Left renal cortex interstitium (tissue), 4 donors: Measurements from ENCODE around the gene NCAPH2. TPM values are rescaled to one million over a fixed set of nuclear protein-coding genes. Genes with fewer than 3 reads are reported as not detected.
"Not testable (repeated sequence)": the region's sequence is repeated elsewhere in the genome, so short reads cannot be mapped to it uniquely, and the experiment has no call there.

ENCODE experiments used
- DNase-seq, 4 donors: peaks; one replicate each; pipeline ENCODE4 v3.0.0-alpha.2; 2013; ENCODE audit warnings: low read depth in 4 of 4, low spot score in 2 of 4, missing footprints in 1 of 4
- polyA plus RNA-seq, 4 donors: library from polyadenylated mRNA; unstranded; fragments of 120-200 nt; gene quantifications; one replicate each; pipeline ENCODE4 v1.2.1, GENCODE V29; 2013; ENCODE audit not compliant: insufficient read length in 4 of 4

The NCAPH2 gene
- polyA plus RNA-seq, 4 donors = 35.8 to 57.9 (median 53.3) TPM

DNA sequence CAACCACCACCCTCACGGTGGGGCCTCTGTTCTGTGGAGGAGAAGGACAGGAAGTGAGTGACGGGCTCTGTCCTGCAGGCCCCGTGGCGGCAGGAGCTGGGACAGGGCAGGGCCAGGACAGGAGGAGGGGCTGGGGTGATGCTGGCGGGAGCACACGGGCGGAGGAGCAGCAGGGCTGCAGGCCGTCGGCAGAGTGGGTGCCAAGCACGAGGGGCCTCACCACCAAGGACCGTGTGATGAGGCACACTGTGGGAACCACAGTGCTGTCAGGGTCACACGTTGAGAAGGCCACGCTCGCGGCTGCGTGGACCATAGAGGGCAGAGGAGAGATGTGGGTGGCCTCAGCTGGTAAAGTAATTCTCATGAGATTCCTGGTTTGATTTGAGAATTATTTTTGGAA is 8.9 kb downstream of the NCAPH2 start:
- no peak for DNase-seq

DNA sequence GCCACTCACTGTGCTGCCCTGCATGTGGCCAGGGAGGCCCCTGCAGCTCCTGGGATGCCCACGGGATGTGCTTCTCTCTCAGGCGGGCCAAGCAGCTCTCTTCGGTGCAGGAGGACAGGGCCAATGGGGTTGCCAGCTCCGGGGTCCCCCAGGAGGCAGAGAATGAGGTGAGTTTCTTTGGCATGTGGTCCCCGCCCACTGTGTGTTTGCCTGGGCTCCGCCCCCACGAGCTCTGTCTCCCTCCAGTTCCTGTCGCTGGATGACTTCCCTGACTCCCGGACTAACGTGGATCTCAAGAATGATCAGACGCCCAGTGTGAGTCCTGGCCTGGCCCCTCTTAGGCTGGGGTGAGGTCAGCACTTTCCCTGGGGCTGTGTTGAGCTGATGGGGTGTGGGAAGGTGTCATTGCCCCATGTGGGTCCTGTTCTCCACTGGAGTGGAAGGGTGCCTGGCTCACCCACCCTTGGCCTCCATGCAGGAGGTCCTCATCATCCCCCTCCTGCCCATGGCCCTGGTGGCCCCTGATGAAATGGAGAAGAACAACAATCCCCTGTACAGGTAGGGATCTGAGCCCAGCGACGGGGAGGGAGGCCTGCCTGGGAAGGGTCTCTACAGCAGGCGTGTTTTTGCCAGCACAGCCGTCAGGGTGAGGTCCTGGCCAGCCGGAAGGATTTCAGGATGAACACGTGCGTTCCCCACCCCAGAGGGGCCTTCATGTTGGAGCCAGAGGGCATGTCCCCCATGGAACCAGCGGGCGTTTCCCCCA is 9.7 kb downstream of the NCAPH2 start:
- DNase-seq = no peak

DNA sequence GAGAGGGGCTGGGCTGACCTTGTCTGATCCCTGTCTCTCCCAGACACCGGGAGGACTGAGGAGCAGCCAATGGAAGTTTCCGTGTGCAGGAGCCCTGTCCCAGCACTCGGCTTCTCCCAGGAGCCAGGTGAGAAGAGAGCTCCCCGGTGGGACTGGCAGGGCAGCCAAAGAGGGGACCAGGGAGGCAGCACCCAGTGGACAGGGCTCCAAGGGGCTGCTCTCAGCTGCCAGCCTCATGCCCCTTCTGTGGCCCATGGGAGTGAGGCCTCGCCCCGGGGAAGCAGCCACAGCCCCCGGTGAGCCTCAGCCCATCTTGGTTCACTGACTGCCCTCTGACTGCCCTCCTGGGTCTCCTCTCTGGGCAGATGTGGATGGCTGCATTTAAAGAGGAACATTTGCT is 10.6 kb downstream of the NCAPH2 start:
- DNase-seq = no peak

DNA sequence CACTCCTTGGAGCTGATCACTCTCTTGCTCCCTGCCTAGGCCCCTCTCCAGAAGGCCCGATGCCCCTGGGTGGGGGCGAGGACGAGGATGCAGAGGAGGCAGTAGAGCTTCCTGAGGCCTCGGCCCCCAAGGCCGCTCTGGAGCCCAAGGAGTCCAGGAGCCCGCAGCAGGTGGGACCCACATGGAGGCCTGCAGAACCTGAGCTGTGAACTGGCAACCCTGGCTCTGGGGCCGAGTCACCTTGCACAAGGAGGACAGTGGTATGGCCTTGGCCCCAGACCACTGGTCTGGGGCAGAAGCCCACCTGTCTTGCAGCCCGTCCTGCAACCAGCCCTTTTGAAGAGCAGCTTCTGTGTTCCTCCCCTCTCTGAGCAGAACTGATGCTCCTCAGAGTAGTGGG is 11.1 kb downstream of the NCAPH2 start:
- DNase-seq = no peak

DNA sequence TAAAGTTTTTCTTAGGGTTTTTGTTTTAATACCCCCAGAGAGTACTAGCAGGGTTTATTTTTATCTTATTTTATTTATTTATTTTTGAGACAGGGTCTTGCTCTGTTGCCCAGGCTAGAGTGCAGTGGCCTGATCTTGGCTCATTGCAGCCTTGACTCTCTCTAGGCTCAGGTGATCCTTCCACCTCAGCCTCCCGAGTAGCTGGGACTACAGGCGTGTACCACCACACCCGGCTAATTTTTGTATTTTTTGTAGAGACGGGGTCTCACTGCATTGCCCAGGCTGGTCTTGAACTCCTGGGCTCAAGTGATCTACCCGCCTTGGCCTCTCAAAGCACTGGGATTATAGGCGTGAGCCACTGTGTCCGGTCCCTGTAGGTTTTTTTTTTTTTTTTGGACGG is 12.2 kb downstream of the NCAPH2 start:
- DNase-seq = not testable (repeated sequence)

DNA sequence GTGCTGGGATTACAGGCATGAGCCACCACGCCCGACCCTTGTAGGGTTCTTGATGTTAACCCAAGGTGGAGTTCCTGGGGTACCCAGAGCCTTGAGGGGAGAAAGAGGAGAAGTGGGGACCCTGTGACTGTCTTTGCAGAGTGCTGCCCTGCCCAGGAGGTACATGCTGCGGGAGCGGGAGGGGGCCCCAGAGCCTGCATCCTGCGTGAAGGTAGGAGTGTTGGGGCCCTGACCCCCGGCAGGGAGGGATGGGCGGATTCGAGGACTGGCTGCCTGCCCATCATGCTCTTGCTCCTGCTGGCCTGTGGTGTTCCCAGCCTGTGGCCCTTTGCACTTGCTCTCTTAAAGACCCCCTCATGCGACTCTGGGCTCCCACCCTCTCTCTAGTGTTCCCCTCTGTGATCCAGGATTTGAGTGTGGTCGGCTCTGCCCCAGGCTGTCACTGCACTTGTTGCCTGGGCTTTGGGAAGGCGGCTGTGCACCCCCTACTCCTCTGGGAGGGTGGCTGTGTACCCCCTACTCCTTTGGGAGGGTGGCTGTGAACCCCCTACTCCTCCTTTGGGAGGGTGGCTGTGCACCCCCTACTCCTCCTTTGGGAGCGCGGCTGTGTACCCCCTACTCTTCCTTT is 12.9 kb downstream of the NCAPH2 start:
- no peak for DNase-seq

DNA sequence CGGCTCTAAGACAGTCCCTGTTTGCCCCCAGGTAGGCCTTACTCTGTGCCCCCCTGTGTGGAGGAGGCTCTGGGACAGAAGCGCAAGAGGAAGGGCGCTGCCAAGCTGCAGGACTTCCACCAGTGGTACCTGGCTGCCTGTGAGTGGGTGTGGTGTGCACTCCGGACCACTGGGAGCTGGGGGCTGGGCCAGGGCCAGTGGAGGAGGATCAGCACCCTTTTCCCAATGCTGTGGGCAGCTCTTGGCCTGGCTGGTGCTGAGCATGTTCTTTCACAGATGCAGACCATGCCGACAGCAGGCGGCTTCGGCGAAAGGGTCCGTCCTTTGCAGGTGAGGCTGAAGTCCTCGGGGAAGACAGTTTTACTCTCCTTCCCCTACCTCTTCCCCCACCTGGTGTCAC is 13.7 kb downstream of the NCAPH2 start:
- no peak for DNase-seq

DNA sequence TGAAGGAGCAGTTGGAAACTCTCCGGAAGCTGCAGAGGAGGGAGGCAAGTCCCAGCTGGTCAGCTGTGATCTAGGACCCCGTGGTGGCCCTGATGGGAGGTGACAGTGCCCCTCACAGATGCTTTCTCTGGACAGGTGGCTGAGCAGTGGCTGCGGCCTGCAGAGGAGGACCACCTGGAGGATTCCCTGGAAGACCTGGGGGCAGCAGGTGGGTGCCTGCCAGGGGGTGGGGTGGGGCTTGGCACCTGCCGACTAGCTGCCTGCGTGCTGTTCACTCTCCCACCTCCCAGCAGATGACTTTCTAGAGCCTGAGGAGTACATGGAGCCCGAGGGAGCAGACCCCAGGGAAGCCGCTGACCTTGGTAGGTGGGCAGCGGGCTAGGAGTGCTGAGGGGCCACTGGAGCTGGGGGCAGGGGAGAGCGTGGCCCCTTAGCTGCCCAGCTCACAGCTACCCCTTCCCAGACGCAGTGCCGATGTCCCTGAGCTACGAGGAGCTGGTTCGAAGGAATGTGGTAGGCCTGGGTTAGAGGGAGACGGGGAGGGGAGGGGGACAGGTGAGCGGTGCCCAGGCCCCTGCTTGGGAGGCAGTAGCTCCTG is 14.3 kb downstream of the NCAPH2 start:
- no peak for DNase-seq

DNA sequence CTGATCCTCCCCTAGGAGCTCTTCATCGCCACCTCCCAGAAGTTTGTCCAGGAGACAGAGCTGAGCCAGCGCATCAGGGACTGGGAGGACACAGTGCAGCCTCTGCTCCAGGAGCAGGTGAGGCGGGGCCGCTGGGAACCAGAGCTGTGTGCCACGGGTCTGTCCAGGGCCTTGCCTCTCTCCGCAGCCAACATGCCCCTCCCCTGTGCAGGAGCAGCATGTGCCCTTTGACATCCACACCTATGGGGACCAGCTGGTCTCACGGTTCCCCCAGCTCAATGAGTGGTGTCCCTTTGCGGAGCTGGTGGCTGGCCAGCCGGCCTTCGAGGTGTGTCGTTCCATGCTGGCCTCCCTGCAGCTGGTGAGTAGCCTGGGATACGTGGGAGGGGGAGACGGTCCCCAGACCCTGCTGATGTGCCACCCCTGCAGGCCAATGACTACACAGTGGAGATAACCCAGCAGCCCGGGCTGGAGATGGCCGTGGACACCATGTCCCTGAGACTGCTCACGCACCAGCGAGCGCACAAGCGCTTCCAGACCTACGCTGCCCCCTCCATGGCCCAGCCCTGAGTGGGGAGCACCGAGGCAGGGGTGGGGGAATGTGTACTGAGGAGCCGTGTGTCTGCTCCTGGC is 14.9 kb downstream of the NCAPH2 start:
- no peak for DNase-seq

DNA sequence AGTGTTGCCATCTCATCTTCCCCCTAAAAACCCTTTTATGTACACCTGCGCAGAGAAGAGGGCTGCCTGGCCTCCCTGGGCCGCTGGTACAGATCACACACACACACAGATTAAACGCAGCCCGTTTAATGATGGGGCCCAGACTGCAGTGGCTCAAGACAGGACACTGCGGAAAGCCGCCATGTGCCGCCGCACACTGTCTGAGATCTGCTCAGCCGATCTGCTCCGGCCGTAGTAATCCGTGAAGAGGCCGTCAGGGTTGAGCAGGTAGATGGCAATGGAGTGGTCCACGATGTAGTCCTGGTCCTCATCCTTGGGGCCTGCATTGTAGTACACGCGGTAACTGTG is 15.4 kb downstream of the NCAPH2 start:
- DNase-seq = no peak

DNA sequence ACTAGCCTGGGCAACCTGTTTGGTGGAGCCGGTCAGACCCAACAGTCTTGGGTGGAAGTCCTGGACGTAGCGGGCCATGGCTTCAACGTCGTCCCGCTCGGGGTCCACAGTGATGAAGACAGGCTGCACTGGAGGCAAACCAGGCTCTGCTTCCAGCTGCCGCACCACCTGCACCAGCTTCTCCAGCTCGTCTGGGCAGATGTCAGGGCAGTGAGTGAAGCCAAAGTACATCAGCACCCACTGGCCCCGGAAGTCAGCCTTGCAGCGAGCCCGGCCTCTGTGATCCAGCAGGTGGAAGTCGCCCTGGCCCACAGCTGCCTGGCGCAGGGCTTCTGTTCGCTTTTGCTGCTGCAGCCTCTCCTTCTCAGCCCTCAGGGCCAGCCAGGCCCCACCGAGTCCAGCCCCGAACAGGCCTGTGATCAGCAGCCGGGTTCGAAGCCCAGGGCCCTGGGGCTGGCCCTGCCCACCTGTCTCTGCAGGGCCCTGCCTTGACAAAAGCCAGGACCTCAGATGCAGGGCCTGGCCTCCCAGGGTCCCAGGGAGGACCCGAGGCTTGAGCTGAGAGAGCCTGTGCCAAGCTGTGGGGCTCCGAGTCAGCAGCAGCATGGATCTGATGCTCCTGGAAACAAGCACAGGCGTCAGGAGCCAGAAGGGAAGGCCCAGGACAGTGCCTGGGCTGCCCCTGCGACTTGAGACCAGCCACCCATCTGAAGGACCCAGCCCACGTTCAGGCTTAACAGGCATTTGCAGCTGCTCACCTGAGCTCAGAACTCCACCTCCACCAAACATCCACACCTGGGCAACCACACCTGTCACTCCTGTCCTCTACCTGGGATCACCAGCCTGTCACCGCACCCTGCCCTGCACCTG is 16.0 kb downstream of the NCAPH2 start:
- no peak for DNase-seq

DNA sequence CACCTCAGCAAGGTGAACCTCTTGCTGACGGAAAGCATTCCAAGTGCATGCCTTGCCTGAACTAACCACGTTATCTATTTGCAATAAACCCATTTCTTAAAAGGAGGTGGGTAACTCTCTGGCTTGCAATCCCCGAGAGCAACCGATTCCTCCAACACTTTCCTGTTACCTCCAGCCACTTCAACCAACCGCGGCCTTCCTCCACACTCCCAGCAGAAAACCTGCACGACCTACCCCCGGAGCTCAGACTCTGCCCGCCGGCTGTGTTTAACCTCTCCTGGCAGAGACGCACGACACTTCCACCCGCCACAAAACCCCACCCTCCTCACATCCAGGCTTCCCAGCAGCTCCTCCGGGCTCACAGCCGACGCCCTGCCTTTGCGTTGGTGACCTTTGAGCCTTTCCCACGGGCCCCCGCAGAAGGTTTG is 16.7 kb downstream of the NCAPH2 start:
- DNase-seq = no peak

DNA sequence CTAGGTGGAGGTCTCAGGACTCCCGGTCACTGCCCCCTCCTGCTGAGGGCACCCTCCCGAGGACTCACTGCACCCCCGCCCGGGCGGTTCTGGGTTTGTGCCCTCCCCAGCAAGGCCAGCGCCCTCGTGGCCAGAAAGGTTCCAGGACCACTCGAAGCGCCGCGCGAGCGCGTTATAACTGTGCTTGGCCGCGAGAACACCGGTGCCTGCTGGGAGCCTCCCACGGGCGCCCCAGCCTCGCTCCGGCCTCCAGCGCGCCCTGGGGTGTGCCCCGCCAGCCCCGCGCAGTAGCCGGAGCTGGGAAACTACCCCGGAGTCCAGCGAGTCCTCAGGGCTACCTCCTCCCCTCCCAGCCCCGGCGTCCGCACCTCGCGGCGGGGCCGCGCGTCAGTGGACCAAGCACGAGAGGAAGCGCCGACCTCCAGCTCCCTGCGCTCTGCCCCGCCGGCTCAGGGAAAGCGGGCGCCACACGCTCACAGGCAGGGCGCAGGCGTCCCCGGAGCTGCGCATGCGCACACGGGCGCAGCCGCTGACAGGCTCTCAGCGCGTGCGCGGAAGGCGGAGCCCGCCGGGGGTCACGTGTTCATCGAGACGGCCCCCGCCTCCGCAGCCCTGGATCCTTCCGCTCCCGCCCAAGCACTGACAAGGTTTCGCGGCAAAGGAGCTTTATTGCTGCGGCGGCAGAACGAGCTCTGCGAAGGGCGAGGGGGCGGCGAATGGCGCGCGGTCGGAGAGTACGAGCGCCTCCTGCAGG is 17.3 kb downstream of the NCAPH2 start, which contains the start of gene SCO2:
Gene SCO2, minus strand, starts transcription at position 495 of the 754 bp plus-strand sequence. CDS start 1,187 bp downstream, outside the sequence.
- peak; percentile 92 to 95 (median 94) for DNase-seq

DNA sequence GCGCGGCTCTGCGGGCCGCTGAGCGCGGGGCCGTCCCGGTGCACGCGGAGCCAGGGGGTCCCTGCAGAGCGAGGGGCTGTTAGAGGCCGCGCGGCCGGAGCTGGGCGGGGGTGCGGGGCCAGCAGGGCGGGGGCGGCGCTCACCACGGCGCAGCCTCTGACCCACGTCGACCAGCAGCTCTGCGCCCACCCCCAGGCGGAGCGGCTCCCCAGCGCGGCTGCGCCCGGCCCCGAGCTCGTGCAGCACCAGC is 17.8 kb downstream of the NCAPH2 start:
- no peak for DNase-seq

DNA sequence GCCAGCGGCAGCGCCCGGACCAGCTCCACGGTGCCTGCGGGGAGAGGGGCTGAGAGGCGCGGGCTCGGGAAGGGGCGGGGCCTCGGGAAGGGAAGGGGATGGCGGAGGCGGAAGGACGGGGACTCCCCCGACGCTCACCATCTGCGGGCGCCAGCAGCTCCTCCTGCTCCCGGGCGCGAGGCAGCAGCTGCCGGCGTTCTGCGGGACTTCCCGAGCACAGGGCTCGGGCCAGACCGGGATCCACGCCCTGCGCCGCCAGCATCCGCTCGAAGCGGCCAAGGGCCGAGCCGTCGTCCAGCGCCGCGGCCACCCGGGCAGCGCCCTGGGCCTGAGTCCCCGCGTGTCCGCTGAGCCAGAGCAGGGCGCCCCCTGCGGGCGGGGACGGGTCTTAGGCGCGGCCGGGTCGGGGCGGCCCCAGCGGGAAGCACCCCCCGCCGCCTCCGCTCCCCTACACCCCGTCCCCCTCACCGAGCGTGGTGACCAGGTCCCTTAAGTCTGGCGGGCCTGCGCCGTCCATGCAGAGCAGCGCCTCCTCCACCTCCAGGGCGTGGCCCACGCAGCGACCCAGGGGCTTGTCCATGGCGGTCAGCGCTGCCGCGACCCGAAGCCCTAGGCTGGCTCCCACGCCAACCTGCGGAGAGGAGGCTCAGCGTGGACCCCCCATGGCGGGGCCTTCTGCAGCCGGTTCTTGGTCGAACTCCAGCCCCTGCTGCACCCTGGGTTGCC is 18.2 kb downstream of the NCAPH2 start:
- DNase-seq = peak in 2 of 4 donors; percentile 56 to 59

DNA sequence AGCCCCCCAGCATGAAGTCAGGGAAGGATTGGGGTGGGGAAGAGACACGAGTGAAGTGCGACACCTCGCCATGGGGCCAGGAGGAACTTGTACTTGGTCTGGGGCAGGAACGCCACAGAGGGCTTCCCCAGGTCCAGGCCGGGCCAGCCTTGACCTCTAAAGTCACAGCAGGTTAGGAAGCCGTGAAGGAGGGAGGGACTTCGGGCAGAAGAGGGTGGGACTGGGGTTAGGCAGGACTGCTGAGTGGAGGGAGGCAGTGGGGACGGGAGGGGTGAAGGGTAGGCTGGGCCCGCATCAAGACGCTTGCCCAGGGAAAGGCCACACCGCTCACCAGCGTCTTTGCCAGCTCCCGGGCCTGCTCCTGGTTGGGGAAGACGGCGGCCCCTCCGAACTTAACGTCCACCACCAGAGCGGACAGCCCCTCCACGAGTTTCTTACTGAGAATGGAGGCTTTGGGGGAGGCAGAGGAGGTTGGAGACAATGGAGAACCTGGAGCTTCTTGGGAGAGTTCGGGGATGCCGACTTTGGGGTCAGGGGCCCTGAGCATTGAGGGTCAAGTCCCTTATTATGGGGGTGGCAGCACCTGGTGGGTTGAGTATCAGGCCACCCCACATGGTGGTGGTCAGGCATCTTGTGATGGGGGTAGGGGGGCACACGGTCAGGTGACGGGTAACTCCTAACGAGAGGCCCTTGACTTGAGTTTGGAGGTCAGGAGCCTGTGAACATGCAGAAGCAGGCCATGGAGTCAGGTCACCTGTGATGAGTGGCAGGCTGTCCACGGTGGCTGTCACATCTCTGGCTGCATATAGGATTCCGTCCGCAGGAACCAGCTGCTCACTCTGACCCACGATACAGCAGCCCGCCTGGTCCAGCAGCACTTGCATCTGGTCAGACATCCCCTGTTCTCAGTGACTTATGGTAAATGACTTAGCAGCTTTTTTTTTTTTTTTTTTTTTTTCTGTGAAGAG is 19.1 kb downstream of the NCAPH2 start:
- DNase-seq = no peak

DNA sequence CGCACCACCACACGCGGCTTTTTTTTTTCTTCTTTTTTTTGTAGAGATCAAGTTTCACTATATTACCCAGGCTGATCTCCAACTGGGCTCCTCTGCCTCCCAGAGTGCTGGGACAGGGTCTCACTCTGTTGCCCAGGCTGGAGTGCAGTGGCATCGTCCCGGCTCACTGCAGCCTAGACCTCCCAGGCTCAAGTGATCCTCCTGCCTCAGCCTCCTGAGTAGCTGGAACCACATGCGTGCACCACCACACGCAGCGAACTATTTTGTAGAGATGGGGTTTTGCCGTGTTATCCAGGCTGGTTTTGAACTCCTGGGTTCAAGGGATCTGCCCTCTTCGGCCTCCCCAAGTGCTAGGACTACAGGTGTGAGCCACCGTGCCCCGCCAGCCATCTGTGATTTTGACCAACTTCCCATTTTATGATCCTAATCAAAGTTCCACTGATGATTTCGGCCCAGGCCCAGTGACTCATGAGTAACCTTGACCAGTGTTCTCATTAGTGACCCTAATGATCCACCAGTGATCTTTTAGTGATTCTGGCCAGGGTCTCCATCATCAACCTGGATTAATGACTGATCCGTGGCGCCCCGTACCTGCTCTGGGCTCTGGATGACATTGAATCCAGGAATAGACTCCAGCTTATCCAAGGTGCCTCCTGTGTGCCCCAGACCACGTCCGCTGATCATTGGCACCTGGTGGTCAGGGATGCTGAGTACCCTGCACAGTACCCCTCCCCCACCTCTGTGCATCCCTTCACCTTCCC is 20.1 kb downstream of the NCAPH2 start:
- DNase-seq = no peak
